Panc1 (cell line): ENCODE measurements around the gene GABRG3. TPM values are rescaled to one million over a fixed set of nuclear protein-coding genes. Genes with fewer than 3 reads are reported as not detected.

Source experiments
- ATAC-seq: fragments of 200-7000 bp; cut with Tn5 transposase; 2 replicates; pipeline ENCODE4 v1.9.1; 2020; ENCODE audit warnings: mild to moderate bottlenecking, moderate library complexity
- BruUV-seq: library from RNA; stranded (reverse); fragments of 400-500 nt; replicated peaks from 2 replicates; lab custom pipeline; 2021; lab: Mats Ljungman, UMichigan
- CTCF ChIA-PET: fragments of 300-600 bp; sonication (Branson Sonifier 250); formaldehyde crosslinking; loops from one replicate; lab custom pipeline; 2022; ENCODE audit warnings: antibody characterized with exemption; lab: Charles Lee
- POLR2A ChIA-PET: fragments of 300-600 bp; sonication (Branson Sonifier 250); formaldehyde crosslinking; loops from one replicate; lab custom pipeline; 2022; ENCODE audit warnings: antibody characterized with exemption; lab: Charles Lee
- DNase-seq: peaks from one replicate; pipeline ENCODE4 v3.0.0-alpha.2; 2010; ENCODE audit warnings: low read depth, low spot score
- H3K27ac ChIP-seq: 2 replicates; pipeline ENCODE4 v1.5.1; 2011; ENCODE audit warnings: mild to moderate bottlenecking, low read length, inconsistent platforms
- H3K27me3 ChIP-seq: fragments of 200-500 bp; sonication (Bioruptor generic); 2 replicates; pipeline ENCODE4 v1.6.0; 2014; ENCODE audit warnings: low read length, inconsistent platforms; ENCODE audit not compliant: control insufficient read depth, insufficient read depth
- H3K36me3 ChIP-seq: fragments of 200-500 bp; sonication (Bioruptor generic); 2 replicates; pipeline ENCODE4 v1.5.1; 2014; ENCODE audit warnings: inconsistent platforms, mild to moderate bottlenecking, low read length, moderate library complexity; ENCODE audit not compliant: control insufficient read depth, insufficient read depth
- H3K4me1 ChIP-seq: 2 replicates; pipeline ENCODE4 v1.5.1; 2011; ENCODE audit warnings: inconsistent platforms, mild to moderate bottlenecking, low read length, moderate library complexity; ENCODE audit not compliant: control insufficient read depth, insufficient read depth
- H3K4me3 ChIP-seq, 2 experiments: 2 replicates each; pipeline ENCODE4 v1.5.1; 2011 to 2012; ENCODE audit warnings: low read depth in 2 of 2, low read length in 2 of 2, mild to moderate bottlenecking in 2 of 2, inconsistent platforms in 1 of 2, moderate library complexity in 1 of 2
- H3K9me3 ChIP-seq: fragments of 200-500 bp; sonication (Bioruptor generic); 2 replicates; pipeline ENCODE4 v1.5.1; 2014; ENCODE audit warnings: low read depth, mild to moderate bottlenecking, inconsistent platforms, low read length, moderate library complexity; ENCODE audit not compliant: control insufficient read depth, insufficient read depth
- POLR2AphosphoS5 ChIP-seq: IDR thresholded peaks from 2 replicates; pipeline ENCODE4 v1.6.1; 2012; ENCODE audit warnings: mild to moderate bottlenecking, low read depth, low read length, moderate library complexity
- SIN3A ChIP-seq: IDR thresholded peaks from 2 replicates; pipeline ENCODE4 v1.6.1; 2012; ENCODE audit warnings: low read depth, mild to moderate bottlenecking, low read length, moderate library complexity, borderline replicate concordance; ENCODE audit not compliant: insufficient read depth
- TCF7L2 ChIP-seq: IDR thresholded peaks from 2 replicates; pipeline ENCODE4 v1.6.1; 2011; ENCODE audit warnings: mild to moderate bottlenecking, low read depth, low read length, inconsistent platforms
- in situ Hi-C: cut with HindIII; loops from 2 replicates; pipeline ENCODE4 v1.10.0; 2016; ENCODE audit warnings: low sequenced_read_pairs, low pct_unique_long_range_greater_than_20kb
- intact Hi-C: fragments of 100-400 bp; cut with micrococcal nuclease; formaldehyde crosslinking; loops from one replicate; pipeline ENCODE4 v1.10.0; 2022; ENCODE audit not compliant: unreplicated experiment
- total RNA-seq: library from RNA; stranded (reverse); gene quantifications from one replicate; pipeline ENCODE4 v1.2.1, GENCODE V29; 2021; ENCODE audit not compliant: unreplicated experiment
- TF ChIP-seq, protein P1 (sequence below): fragments of 450-650 bp; IDR thresholded peaks from 2 replicates; pipeline ENCODE4 v1.5.1; 2017; ENCODE audit warnings: mild to moderate bottlenecking
- TF ChIP-seq, protein P2 (sequence below), 2 experiments: IDR thresholded peaks; 2 replicates each; pipeline ENCODE4 v1.6.1; 2011 to 2012; ENCODE audit warnings: low read depth in 2 of 2, control low read depth in 1 of 2, low read length in 1 of 2, mild to moderate bottlenecking in 1 of 2, moderate library complexity in 1 of 2; ENCODE audit not compliant: insufficient read depth in 1 of 2

Gene GABRG3
- total RNA-seq, 1 experiment from 2014 or later = not detected

DNA sequence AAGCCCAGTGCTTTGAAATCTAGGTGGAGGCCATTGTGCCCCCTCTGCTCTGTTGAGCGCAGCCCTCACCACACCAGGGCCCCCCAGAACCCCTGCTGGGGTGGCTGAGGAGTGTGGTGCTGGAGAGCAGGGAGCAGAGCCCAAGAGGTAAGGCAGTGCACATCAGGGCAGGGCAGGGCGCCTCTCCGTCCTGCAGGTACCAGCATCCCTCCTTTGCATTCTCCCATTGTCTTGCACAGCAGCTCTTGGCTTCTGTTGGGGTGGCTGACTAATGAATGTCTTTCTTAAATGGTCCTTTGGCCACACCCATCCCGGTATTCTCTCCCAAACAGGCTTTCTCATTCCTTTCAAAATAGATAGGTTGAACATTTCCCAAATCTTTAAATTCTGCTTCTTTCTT, 41.4 kb upstream of the GABRG3 start:
- CTCF ChIA-PET = no interaction called here
- Histone ChIP-seq H3K9me3 (no peaks in the 10 kb centered on the region), H3K27me3 (no peaks in the 10 kb centered on the region), H3K4me3 (no peak overlapping the region), H3K4me1 (no peaks in the 10 kb centered on the region), H3K36me3 (no peaks in the 10 kb centered on the region), H3K27ac (no peak overlapping the region)
- DNase-seq = no peak
- TF ChIP-seq, protein P1, sequence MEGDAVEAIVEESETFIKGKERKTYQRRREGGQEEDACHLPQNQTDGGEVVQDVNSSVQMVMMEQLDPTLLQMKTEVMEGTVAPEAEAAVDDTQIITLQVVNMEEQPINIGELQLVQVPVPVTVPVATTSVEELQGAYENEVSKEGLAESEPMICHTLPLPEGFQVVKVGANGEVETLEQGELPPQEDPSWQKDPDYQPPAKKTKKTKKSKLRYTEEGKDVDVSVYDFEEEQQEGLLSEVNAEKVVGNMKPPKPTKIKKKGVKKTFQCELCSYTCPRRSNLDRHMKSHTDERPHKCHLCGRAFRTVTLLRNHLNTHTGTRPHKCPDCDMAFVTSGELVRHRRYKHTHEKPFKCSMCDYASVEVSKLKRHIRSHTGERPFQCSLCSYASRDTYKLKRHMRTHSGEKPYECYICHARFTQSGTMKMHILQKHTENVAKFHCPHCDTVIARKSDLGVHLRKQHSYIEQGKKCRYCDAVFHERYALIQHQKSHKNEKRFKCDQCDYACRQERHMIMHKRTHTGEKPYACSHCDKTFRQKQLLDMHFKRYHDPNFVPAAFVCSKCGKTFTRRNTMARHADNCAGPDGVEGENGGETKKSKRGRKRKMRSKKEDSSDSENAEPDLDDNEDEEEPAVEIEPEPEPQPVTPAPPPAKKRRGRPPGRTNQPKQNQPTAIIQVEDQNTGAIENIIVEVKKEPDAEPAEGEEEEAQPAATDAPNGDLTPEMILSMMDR = no peak
- TF ChIP-seq, protein P2, sequence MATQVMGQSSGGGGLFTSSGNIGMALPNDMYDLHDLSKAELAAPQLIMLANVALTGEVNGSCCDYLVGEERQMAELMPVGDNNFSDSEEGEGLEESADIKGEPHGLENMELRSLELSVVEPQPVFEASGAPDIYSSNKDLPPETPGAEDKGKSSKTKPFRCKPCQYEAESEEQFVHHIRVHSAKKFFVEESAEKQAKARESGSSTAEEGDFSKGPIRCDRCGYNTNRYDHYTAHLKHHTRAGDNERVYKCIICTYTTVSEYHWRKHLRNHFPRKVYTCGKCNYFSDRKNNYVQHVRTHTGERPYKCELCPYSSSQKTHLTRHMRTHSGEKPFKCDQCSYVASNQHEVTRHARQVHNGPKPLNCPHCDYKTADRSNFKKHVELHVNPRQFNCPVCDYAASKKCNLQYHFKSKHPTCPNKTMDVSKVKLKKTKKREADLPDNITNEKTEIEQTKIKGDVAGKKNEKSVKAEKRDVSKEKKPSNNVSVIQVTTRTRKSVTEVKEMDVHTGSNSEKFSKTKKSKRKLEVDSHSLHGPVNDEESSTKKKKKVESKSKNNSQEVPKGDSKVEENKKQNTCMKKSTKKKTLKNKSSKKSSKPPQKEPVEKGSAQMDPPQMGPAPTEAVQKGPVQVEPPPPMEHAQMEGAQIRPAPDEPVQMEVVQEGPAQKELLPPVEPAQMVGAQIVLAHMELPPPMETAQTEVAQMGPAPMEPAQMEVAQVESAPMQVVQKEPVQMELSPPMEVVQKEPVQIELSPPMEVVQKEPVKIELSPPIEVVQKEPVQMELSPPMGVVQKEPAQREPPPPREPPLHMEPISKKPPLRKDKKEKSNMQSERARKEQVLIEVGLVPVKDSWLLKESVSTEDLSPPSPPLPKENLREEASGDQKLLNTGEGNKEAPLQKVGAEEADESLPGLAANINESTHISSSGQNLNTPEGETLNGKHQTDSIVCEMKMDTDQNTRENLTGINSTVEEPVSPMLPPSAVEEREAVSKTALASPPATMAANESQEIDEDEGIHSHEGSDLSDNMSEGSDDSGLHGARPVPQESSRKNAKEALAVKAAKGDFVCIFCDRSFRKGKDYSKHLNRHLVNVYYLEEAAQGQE (IDR thresholded peaks at IDR 0.05; ENCODE audit: insufficient read depth in 1 of 2, low read depth in 2 of 2, low read length in 1 of 2) = no peak
- TF ChIP-seq POLR2AphosphoS5 = no peak
- TF ChIP-seq SIN3A = no peak
- TF ChIP-seq TCF7L2 = no peak
- POLR2A ChIA-PET = no interaction called here
- ATAC-seq = no peak
- intact Hi-C loops = no loop called here
- BruUV-seq = no TSS peak
- in situ Hi-C loops = no loop called here

DNA sequence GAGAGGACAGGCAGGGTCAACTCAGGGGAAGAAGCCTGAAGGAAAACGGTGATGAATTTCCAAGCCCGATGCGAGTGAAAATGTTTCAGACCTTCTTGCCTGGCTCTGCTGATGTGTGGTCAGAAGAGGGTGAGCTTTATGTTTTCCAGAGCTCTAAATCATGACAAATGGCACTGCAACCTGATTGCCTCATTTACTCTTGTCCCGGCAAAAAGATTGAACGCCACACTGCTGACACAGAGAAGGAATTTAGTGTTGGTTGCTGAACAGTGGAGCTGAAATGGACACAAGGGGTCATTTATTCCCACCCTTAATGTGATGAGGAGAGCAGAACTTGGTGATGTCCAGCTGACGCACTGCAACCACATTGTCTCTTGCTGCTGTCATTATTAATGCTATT, 36.1 kb upstream of the GABRG3 start:
- CTCF ChIA-PET = no interaction called here
- no peak overlapping the region for H3K4me3 ChIP-seq
- no TSS peak for BruUV-seq
- no peak for DNase-seq
- no peak for TF ChIP-seq SIN3A
- H3K4me1 ChIP-seq = no peaks in the 10 kb centered on the region
- no peaks in the 10 kb centered on the region for H3K9me3 ChIP-seq
- H3K36me3 ChIP-seq = no peaks in the 10 kb centered on the region
- in situ Hi-C loops (no loop called here), intact Hi-C loops (no loop called here)
- no peaks in the 10 kb centered on the region for H3K27me3 ChIP-seq
- POLR2A ChIA-PET = no interaction called here
- no peak overlapping the region for H3K27ac ChIP-seq
- ATAC-seq = no peak

DNA sequence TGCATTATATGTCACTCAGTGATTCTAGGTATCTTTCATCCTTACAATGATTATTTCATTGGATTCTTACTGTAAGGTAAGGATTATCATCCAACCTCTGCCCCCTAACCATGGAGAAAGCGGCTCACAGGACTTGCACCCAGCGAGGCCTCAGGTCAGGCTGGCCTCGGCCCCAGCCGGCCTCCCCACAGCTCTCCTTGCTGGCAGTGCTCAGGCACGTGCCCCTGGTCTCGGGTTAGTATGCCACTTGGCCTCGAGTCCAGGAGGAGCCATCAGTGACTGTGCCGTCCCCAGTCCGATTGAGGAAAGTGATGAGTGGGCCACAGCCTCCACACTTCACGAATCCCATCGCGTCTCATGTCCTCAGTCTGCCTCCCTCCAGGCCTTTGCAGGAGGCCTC, 35.7 kb upstream of the GABRG3 start:
- no TSS peak for BruUV-seq
- CTCF ChIA-PET = no interaction called here
- in situ Hi-C loops = no loop called here
- TF ChIP-seq SIN3A (no peak), TCF7L2 (no peak), POLR2AphosphoS5 (no peak)
- TF ChIP-seq, protein P1 = no peak
- TF ChIP-seq, protein P2 (IDR thresholded peaks at IDR 0.05; ENCODE audit: insufficient read depth in 1 of 2, low read depth in 2 of 2, low read length in 1 of 2) = no peak
- ATAC-seq (no peak), DNase-seq (no peak)
- Histone ChIP-seq H3K27me3 (no peaks in the 10 kb centered on the region), H3K4me1 (no peaks in the 10 kb centered on the region), H3K9me3 (no peaks in the 10 kb centered on the region), H3K4me3 (no peak overlapping the region), H3K27ac (no peak overlapping the region), H3K36me3 (no peaks in the 10 kb centered on the region)
- POLR2A ChIA-PET = no interaction called here
- intact Hi-C loops = no loop called here
